ENCODE data around the gene HSD17B12. TPM values are rescaled to one million over a fixed set of nuclear protein-coding genes. Genes with fewer than 3 reads are reported as not detected.

The HSD17B12 gene
- total and polyA plus RNA-seq, 2 of the 13 experiments (the other 11 are each of a cell fraction or from before 2014, with no cell fraction given) = 50.3 to 117 TPM

DNA sequence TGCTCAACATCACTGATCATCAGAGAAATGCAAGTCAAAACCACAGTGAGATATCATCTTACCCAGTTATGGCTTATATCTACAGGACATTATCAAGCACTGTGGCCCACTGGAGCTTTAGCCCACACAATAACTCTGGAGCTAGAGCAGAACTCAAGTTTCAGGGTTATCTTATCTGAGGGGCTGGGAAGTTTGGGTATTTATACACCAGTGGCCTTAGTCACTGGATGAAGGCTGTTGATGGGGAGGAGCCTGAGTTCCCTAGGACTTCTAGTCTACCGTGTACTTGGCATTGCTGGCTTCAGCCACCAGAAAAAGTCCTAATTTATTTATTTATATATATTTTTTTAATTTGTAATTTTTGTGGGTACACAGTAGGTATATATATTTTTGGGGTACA lies 19.3 kb downstream of the HSD17B12 start:
- Histone ChIP-seq H3K79me2 (ENCODE audit: insufficient read depth, low read length) (peaks cover 82% of the 10 kb centered on the region), H3K4me2 (ENCODE audit: low read depth, low read length) (no peak overlapping the region), H3K27ac (ENCODE audit: extremely low read length, insufficient read depth, low read length) (no peak overlapping the region), H4K20me1 (ENCODE audit: insufficient read depth, low read length) (peaks cover 15% of the 10 kb centered on the region; the same call in 1 of the 2 replicates), H3K9me3 (ENCODE audit: low read length) (peaks cover 10% of the 10 kb centered on the region; the same call in 1 of the 2 replicates), H2AFZ (ENCODE audit: low read length) (no peak overlapping the region), H3K27me3 (ENCODE audit: control insufficient read depth in 1 of 2, insufficient read depth in 2 of 2, low read length in 2 of 2) (no peaks in the 10 kb centered on the region), H3K9ac (ENCODE audit: insufficient read depth, low read depth, low read length) (no peak overlapping the region), H3K36me3 (replicated peaks in 1 of 2; ENCODE audit: control insufficient read depth in 1 of 2, insufficient read depth in 2 of 2, low read length in 2 of 2) (peaks cover 0 to 11% of the 10 kb centered on the region in 2 experiments; a peak in 1 of 5 replicates), H3K4me3 (replicated peaks in 1 of 3; ENCODE audit: insufficient read depth in 1 of 3, low read depth in 2 of 3, low read length in 3 of 3) (no peak overlapping the region), H3K4me1 (ENCODE audit: insufficient read depth, low read length) (no peaks in the 10 kb centered on the region)
- FAIRE-seq (no peak), DNase-seq (ENCODE audit: low spot score) (no peak), ATAC-seq (no peak)
- POLR2A ChIA-PET = interaction anchor here (2.6 kb wide), 1 partner anchor 20 kb away, joined by 8 read pairs; the partner anchor contains the start of gene HSD17B12
- in situ Hi-C loops (cut with HindIII; ENCODE audit: extremely low pct_ligation_motif_present, low pct_unique_long_range_greater_than_20kb) (no loop called here), intact Hi-C loops (cut with micrococcal nuclease; ENCODE audit: unreplicated experiment) (no loop called here)
- WGBS (ENCODE audit: low lambda C conversion rate) = 95% methylated on average over 1 of the region's 1 CpG
- no TSS peak for BruUV-seq (replicated peaks)
- no peak for TF ChIP-seq ZNF17 (CRISPR knock-in tag; IDR thresholded peaks at IDR 0.05)
- TF ChIP-seq, protein P1, sequence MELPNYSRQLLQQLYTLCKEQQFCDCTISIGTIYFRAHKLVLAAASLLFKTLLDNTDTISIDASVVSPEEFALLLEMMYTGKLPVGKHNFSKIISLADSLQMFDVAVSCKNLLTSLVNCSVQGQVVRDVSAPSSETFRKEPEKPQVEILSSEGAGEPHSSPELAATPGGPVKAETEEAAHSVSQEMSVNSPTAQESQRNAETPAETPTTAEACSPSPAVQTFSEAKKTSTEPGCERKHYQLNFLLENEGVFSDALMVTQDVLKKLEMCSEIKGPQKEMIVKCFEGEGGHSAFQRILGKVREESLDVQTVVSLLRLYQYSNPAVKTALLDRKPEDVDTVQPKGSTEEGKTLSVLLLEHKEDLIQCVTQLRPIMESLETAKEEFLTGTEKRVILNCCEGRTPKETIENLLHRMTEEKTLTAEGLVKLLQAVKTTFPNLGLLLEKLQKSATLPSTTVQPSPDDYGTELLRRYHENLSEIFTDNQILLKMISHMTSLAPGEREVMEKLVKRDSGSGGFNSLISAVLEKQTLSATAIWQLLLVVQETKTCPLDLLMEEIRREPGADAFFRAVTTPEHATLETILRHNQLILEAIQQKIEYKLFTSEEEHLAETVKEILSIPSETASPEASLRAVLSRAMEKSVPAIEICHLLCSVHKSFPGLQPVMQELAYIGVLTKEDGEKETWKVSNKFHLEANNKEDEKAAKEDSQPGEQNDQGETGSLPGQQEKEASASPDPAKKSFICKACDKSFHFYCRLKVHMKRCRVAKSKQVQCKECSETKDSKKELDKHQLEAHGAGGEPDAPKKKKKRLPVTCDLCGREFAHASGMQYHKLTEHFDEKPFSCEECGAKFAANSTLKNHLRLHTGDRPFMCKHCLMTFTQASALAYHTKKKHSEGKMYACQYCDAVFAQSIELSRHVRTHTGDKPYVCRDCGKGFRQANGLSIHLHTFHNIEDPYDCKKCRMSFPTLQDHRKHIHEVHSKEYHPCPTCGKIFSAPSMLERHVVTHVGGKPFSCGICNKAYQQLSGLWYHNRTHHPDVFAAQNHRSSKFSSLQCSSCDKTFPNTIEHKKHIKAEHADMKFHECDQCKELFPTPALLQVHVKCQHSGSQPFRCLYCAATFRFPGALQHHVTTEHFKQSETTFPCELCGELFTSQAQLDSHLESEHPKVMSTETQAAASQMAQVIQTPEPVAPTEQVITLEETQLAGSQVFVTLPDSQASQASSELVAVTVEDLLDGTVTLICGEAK (IDR thresholded peaks at IDR 0.05) = no peak
- TF ChIP-seq, protein P1 (CRISPR knock-in tag; IDR thresholded peaks at IDR 0.05) = no peak
- TF ChIP-seq, protein P2, sequence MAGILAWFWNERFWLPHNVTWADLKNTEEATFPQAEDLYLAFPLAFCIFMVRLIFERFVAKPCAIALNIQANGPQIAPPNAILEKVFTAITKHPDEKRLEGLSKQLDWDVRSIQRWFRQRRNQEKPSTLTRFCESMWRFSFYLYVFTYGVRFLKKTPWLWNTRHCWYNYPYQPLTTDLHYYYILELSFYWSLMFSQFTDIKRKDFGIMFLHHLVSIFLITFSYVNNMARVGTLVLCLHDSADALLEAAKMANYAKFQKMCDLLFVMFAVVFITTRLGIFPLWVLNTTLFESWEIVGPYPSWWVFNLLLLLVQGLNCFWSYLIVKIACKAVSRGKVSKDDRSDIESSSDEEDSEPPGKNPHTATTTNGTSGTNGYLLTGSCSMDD (CRISPR knock-in tag; IDR thresholded peaks at IDR 0.05) = no peak
- no peak for TF ChIP-seq ZNF841 (CRISPR knock-in tag; IDR thresholded peaks at IDR 0.05; ENCODE audit: borderline replicate concordance)
- TF ChIP-seq, protein P3, sequence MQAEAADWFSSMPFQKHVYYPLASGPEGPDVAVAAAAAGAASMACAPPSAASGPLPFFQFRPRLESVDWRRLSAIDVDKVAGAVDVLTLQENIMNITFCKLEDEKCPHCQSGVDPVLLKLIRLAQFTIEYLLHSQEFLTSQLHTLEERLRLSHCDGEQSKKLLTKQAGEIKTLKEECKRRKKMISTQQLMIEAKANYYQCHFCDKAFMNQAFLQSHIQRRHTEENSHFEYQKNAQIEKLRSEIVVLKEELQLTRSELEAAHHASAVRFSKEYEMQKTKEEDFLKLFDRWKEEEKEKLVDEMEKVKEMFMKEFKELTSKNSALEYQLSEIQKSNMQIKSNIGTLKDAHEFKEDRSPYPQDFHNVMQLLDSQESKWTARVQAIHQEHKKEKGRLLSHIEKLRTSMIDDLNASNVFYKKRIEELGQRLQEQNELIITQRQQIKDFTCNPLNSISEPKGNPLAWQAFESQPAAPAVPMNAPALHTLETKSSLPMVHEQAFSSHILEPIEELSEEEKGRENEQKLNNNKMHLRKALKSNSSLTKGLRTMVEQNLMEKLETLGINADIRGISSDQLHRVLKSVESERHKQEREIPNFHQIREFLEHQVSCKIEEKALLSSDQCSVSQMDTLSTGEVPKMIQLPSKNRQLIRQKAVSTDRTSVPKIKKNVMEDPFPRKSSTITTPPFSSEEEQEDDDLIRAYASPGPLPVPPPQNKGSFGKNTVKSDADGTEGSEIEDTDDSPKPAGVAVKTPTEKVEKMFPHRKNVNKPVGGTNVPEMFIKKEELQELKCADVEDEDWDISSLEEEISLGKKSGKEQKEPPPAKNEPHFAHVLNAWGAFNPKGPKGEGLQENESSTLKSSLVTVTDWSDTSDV (CRISPR knock-in tag; IDR thresholded peaks at IDR 0.05) = no peak
- no peak for TF ChIP-seq GZF1 (CRISPR knock-in tag; IDR thresholded peaks at IDR 0.05)
- TF ChIP-seq PCBP2 (optimal IDR thresholded peaks at IDR 0.05; ENCODE audit: low read depth, low read length, poor library complexity, severe bottlenecking) = no peak
- CTCF ChIA-PET (ENCODE audit: low intra/inter-chr PET ratio, low total read pairs) = no interaction called here
